HCT116 (cell line): ENCODE data around the gene SPDYE4.

Experiments used
- EZH2 ChIP-seq: fragments of 200-600 bp; sonication (generic); IDR thresholded peaks from 2 replicates; pipeline ENCODE4 v1.6.1; 2017; ENCODE audit warnings: antibody characterized with exemption, mixed run types
- JUND ChIP-seq: IDR thresholded peaks from 2 replicates; pipeline ENCODE4 v1.6.1; 2012
- POLR2AphosphoS5 ChIP-seq: IDR thresholded peaks from 2 replicates; pipeline ENCODE4 v1.6.1; 2011; ENCODE audit warnings: mild to moderate bottlenecking, low read depth, low read length, moderate library complexity
- RAD21 ChIP-seq: IDR thresholded peaks from 2 replicates; pipeline ENCODE4 v1.6.1; 2012; ENCODE audit warnings: low read depth, mild to moderate bottlenecking
- SRF ChIP-seq: IDR thresholded peaks from 2 replicates; pipeline ENCODE4 v1.6.1; 2012; ENCODE audit warnings: low read depth
- TF ChIP-seq, protein P1 (sequence below), 3 experiments: fragments of 200-600 bp in 1 of 3; sonication (generic) in 1 of 3; IDR thresholded peaks in 2 of 3; conservative IDR thresholded peaks in 1 of 3; 2 replicates each; pipeline ENCODE4 v1.5.1; 2012 to 2017; ENCODE audit warnings: low read depth in 2 of 3, low read length in 2 of 3, antibody characterized with exemption in 1 of 3, borderline replicate concordance in 1 of 3, control low read depth in 1 of 3, mild to moderate bottlenecking in 1 of 3, mixed read lengths in 1 of 3, mixed run types in 1 of 3, moderate library complexity in 1 of 3; ENCODE audit not compliant: insufficient read depth in 1 of 3
- TF ChIP-seq, protein P2 (sequence below): IDR thresholded peaks from 2 replicates; pipeline ENCODE4 v1.6.1; 2012

DNA sequence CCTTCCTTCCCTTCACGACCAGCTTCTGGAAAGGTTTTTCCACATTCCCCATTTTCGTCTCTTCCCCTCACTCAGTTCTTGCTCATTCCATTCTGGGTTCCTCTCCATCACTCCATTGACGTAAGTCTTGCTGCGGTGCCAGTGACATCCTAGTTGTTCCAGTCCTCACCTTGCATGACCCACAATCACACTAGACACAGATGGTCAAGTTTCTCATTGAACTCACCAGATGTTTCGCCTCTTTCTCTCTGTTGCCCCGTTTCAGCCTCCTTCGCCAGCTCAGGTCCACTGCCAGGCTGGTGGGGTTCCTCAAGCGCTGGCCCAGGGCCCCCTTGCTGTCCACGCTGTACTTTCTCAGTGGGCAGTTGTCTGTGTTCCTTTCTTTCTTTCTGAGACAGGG is 57.1 kb downstream of the SPDYE4 start:
- no peak for TF ChIP-seq RAD21
- TF ChIP-seq, protein P1, sequence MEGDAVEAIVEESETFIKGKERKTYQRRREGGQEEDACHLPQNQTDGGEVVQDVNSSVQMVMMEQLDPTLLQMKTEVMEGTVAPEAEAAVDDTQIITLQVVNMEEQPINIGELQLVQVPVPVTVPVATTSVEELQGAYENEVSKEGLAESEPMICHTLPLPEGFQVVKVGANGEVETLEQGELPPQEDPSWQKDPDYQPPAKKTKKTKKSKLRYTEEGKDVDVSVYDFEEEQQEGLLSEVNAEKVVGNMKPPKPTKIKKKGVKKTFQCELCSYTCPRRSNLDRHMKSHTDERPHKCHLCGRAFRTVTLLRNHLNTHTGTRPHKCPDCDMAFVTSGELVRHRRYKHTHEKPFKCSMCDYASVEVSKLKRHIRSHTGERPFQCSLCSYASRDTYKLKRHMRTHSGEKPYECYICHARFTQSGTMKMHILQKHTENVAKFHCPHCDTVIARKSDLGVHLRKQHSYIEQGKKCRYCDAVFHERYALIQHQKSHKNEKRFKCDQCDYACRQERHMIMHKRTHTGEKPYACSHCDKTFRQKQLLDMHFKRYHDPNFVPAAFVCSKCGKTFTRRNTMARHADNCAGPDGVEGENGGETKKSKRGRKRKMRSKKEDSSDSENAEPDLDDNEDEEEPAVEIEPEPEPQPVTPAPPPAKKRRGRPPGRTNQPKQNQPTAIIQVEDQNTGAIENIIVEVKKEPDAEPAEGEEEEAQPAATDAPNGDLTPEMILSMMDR (IDR thresholded peaks at IDR 0.05 in 2 of 3, conservative IDR thresholded peaks at IDR 0.05 in 1 of 3; ENCODE audit: borderline replicate concordance in 1 of 3, insufficient read depth in 1 of 3, low read depth in 2 of 3, low read length in 2 of 3) = no peak
- no peak for TF ChIP-seq POLR2AphosphoS5
- TF ChIP-seq, protein P2, sequence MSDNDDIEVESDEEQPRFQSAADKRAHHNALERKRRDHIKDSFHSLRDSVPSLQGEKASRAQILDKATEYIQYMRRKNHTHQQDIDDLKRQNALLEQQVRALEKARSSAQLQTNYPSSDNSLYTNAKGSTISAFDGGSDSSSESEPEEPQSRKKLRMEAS = no peak
- no peak for TF ChIP-seq EZH2
- TF ChIP-seq JUND = no peak
- no peak for TF ChIP-seq SRF
